ENCODE data around the gene HMGCL. TPM values are rescaled to one million over a fixed set of nuclear protein-coding genes. Genes with fewer than 3 reads are reported as not detected.
A peak's percentile ranks its signal among the peaks of the same experiment; 100 is the strongest.

Gene HMGCL
- total RNA-seq, 2 experiments from 2014 or later: 8.9 to 9.6 TPM

- H3K27ac Mint-ChIP-seq: no peak overlapping the region
- ATAC-seq (ENCODE audit: poor library complexity): no peak
- CTCF ChIA-PET: no interaction called here
- peaks cover 5% of the 10 kb centered on the region for H3K36me3 ChIP-seq (ENCODE audit: insufficient read depth, low read length)
- H3K27me3 Mint-ChIP-seq: no peaks in the 10 kb centered on the region
- POLR2A ChIA-PET: no interaction called here
- no peak overlapping the region for H3K27ac ChIP-seq (ENCODE audit: low read depth in 1 of 2, low read length in 2 of 2)
- intact Hi-C loops (cut with DNase I, micrococcal nuclease): loop anchor here (1.0 kb wide), 3 partner anchors 95 to 144 kb away; partner anchors contain the start of gene FUCA1 (in 2 of the 2)
- peaks cover 24% of the 10 kb centered on the region for H3K36me3 Mint-ChIP-seq (ENCODE audit: low read depth)
- H3K4me1 Mint-ChIP-seq (ENCODE audit: low read depth): peaks cover 24% of the 10 kb centered on the region
- DNase-seq: no peak
- no peak overlapping the region for H3K4me3 Mint-ChIP-seq
- H3K4me1 ChIP-seq (ENCODE audit: insufficient read depth, low read length): peaks cover 12% of the 10 kb centered on the region
- H3K9me3 ChIP-seq (ENCODE audit: control insufficient read depth in 1 of 2, insufficient read depth in 1 of 2, low read length in 2 of 2): no peaks in the 10 kb centered on the region
- no peaks in the 10 kb centered on the region for H3K9me3 Mint-ChIP-seq
- no peak for TF ChIP-seq CTCF (IDR thresholded peaks at IDR 0.05)
- H3K27me3 ChIP-seq (ENCODE audit: control insufficient read depth in 1 of 2, insufficient read depth in 2 of 2, low read length in 2 of 2): no peaks in the 10 kb centered on the region
- H3K4me3 ChIP-seq (ENCODE audit: low read length): no peak overlapping the region
Measured at GRCh38 chr1:23772854-23773242, 52.4 kb downstream of the HMGCL start.

- POLR2A ChIA-PET: interaction anchor here (0.7 to 1.5 kb wide), 8 partner anchors 8 to 404 kb away, joined by 3 to 6 read pairs (median 4); partner anchors contain the start of genes ELOA, HMGCL and LYPLA2
- TF ChIP-seq CTCF (IDR thresholded peaks at IDR 0.05): peak; percentile 95
- Mint-ChIP-seq H3K4me3 (peak overlapping the region; percentile 34), H3K27ac (peak overlapping the region; percentile 15), H3K4me1 (ENCODE audit: low read depth) (peaks cover 21% of the 10 kb centered on the region), H3K36me3 (ENCODE audit: low read depth) (peaks cover 28% of the 10 kb centered on the region), H3K27me3 (no peaks in the 10 kb centered on the region), H3K9me3 (no peaks in the 10 kb centered on the region)
- intact Hi-C loops (cut with DNase I, micrococcal nuclease): loop anchor here (1.0 kb wide), 3 partner anchors 96 to 145 kb away; partner anchors contain the start of gene FUCA1 (in 2 of the 2)
- Histone ChIP-seq H3K36me3 (ENCODE audit: insufficient read depth, low read length) (peaks cover 6% of the 10 kb centered on the region), H3K4me1 (ENCODE audit: insufficient read depth, low read length) (peaks cover 6% of the 10 kb centered on the region), H3K27ac (ENCODE audit: low read depth in 1 of 2, low read length in 2 of 2) (no peak overlapping the region), H3K27me3 (ENCODE audit: control insufficient read depth in 1 of 2, insufficient read depth in 2 of 2, low read length in 2 of 2) (no peaks in the 10 kb centered on the region), H3K4me3 (ENCODE audit: low read length) (no peak overlapping the region), H3K9me3 (ENCODE audit: control insufficient read depth in 1 of 2, insufficient read depth in 1 of 2, low read length in 2 of 2) (no peaks in the 10 kb centered on the region)
- DNase-seq (peak; percentile 75 to 89 (median 82)), ATAC-seq (ENCODE audit: poor library complexity) (peak; percentile 97)
- CTCF ChIA-PET: interaction anchor here (0.6 to 1.8 kb wide), 22 partner anchors 11 to 182 kb away, joined by 3 to 17 read pairs (median 4); partner anchors contain the start of genes ELOA, GALE, HMGCL and LYPLA2
Measured at GRCh38 chr1:23772049-23772853, 53.0 kb downstream of the HMGCL start.

- Mint-ChIP-seq H3K4me1 (ENCODE audit: low read depth) (peaks cover 9% of the 10 kb centered on the region), H3K27ac (no peak overlapping the region), H3K27me3 (no peaks in the 10 kb centered on the region), H3K9me3 (no peaks in the 10 kb centered on the region), H3K4me3 (no peak overlapping the region), H3K36me3 (ENCODE audit: low read depth) (peaks cover 28% of the 10 kb centered on the region)
- Histone ChIP-seq H3K27me3 (ENCODE audit: control insufficient read depth in 1 of 2, insufficient read depth in 2 of 2, low read length in 2 of 2) (no peaks in the 10 kb centered on the region), H3K9me3 (ENCODE audit: control insufficient read depth in 1 of 2, insufficient read depth in 1 of 2, low read length in 2 of 2) (no peaks in the 10 kb centered on the region), H3K4me1 (ENCODE audit: insufficient read depth, low read length) (peaks cover 4% of the 10 kb centered on the region), H3K4me3 (ENCODE audit: low read length) (no peak overlapping the region), H3K27ac (ENCODE audit: low read depth in 1 of 2, low read length in 2 of 2) (no peak overlapping the region), H3K36me3 (ENCODE audit: insufficient read depth, low read length) (peaks cover 11% of the 10 kb centered on the region)
- ChIA-PET CTCF (no interaction called here), POLR2A (no interaction called here)
- intact Hi-C loops (cut with DNase I, micrococcal nuclease): no loop called here
- DNase-seq: no peak
- ATAC-seq (ENCODE audit: poor library complexity): no peak
- TF ChIP-seq CTCF (IDR thresholded peaks at IDR 0.05): no peak
Measured at GRCh38 chr1:23768733-23769132, 56.5 kb downstream of the HMGCL start.

Measured in CD4-positive, alpha-beta T cell (primary cell).